K562 (cell line): ENCODE results near the gene PYGO2. TPM values are rescaled to one million over a fixed set of nuclear protein-coding genes. Genes with fewer than 3 reads are reported as not detected.

Experiments
- BRD4 ChIP-seq: fragments of 200-600 bp; sonication (generic); IDR thresholded peaks from 2 replicates; pipeline ENCODE4 v1.6.1; 2017; ENCODE audit warnings: inconsistent platforms
- CHCHD3 ChIP-seq: fragments of 250-450 bp; sonication (Bioruptor Pico); IDR thresholded peaks from 2 replicates; pipeline ENCODE4 v2.1.2; 2022; ENCODE audit warnings: mild to moderate bottlenecking
- CHD2 ChIP-seq: IDR thresholded peaks from 2 replicates; pipeline ENCODE4 v1.6.1; 2011; ENCODE audit warnings: low read depth, low read length
- E2F4 ChIP-seq: sonication (generic); formaldehyde crosslinking; IDR thresholded peaks from 2 replicates; pipeline ENCODE4 v1.8.0; 2022; ENCODE audit warnings: mild to moderate bottlenecking, low read depth, missing genetic modification reagents
- E2F5 ChIP-seq: sonication (generic); formaldehyde crosslinking; IDR thresholded peaks from 2 replicates; pipeline ENCODE4 v1.8.0; 2022; ENCODE audit warnings: mild to moderate bottlenecking, missing genetic modification reagents
- E2F6 ChIP-seq, 2 experiments: IDR thresholded peaks; 2 replicates each; pipeline ENCODE4 v1.6.1; 2011; ENCODE audit warnings: borderline replicate concordance in 1 of 2, control low read depth in 1 of 2, low read depth in 1 of 2, low read length in 1 of 2, mild to moderate bottlenecking in 1 of 2, mixed read lengths in 1 of 2, moderate library complexity in 1 of 2; ENCODE audit not compliant: insufficient read depth in 1 of 2, insufficient read length in 1 of 2, poor library complexity in 1 of 2, severe bottlenecking in 1 of 2; ENCODE audit errors: extremely low read depth in 1 of 2
- ERF ChIP-seq: fragments of 450-650 bp; formaldehyde crosslinking; IDR thresholded peaks from 2 replicates; pipeline ENCODE4 v1.4.0; 2020; ENCODE audit warnings: mild to moderate bottlenecking, mixed read lengths
- FOXK2 ChIP-seq, 2 experiments: fragments of 450-650 bp; IDR thresholded peaks in 1 of 2; conservative IDR thresholded peaks in 1 of 2; 2 replicates each; pipeline ENCODE4 v1.6.1; 2016; ENCODE audit warnings: low read depth in 2 of 2, mild to moderate bottlenecking in 1 of 2
- KDM5B ChIP-seq: fragments of 200-600 bp; sonication (generic); IDR thresholded peaks from 2 replicates; pipeline ENCODE4 v1.6.1; 2012; ENCODE audit warnings: low read depth, mild to moderate bottlenecking, moderate library complexity, low read length, control low read depth, inconsistent platforms; ENCODE audit not compliant: insufficient replicate concordance
- L3MBTL2 ChIP-seq: fragments of 450-650 bp; IDR thresholded peaks from 2 replicates; pipeline ENCODE4 v1.6.1; 2016; ENCODE audit warnings: mild to moderate bottlenecking, moderate library complexity
- MYNN ChIP-seq, 2 experiments: sonication (generic); formaldehyde crosslinking in 1 of 2; IDR thresholded peaks; 2 replicates each; pipeline versions ENCODE4 v1.5.0 to v1.6.1; 2016 to 2020; ENCODE audit warnings: antibody characterized with exemption in 1 of 2, missing genetic modification reagents in 1 of 2
- NR2C2 ChIP-seq, 2 experiments: fragments of 200-800 bp in 1 of 2; sonication (Bioruptor generic) in 1 of 2; sonication (generic) in 1 of 2; formaldehyde crosslinking in 1 of 2; IDR thresholded peaks; 2 replicates each; pipeline versions ENCODE4 v1.6.1 to v1.8.0; 2016 to 2022; ENCODE audit warnings: mild to moderate bottlenecking in 1 of 2, missing compliant biosample characterization in 1 of 2, missing genetic modification characterization in 1 of 2, missing genetic modification reagents in 1 of 2
- POLR2A ChIP-seq: fragments of 450-650 bp; conservative IDR thresholded peaks from 2 replicates; pipeline ENCODE4 v1.6.1; 2016
- RBM22 ChIP-seq: fragments of 200-400 bp; formaldehyde crosslinking; IDR thresholded peaks from 2 replicates; pipeline ENCODE4 v1.6.1; 2018; ENCODE audit warnings: low read length, low read depth; ENCODE audit not compliant: poor library complexity, severe bottlenecking
- STAT5A ChIP-seq: IDR thresholded peaks from 2 replicates; pipeline ENCODE4 v1.6.1; 2012; ENCODE audit warnings: low read length, inconsistent platforms, borderline replicate concordance
- SUPT5H ChIP-seq: fragments of 450-650 bp; IDR thresholded peaks from 2 replicates; pipeline ENCODE4 v1.6.1; 2016
- TAF9B ChIP-seq: fragments of 450-650 bp; IDR thresholded peaks from 2 replicates; pipeline ENCODE4 v1.6.1; 2018; ENCODE audit warnings: mild to moderate bottlenecking; ENCODE audit not compliant: partially characterized antibody
- TCF7 ChIP-seq: sonication (generic); IDR thresholded peaks from 2 replicates; pipeline ENCODE4 v1.6.1; 2016; ENCODE audit warnings: antibody characterized with exemption, borderline replicate concordance
- ZBTB7A ChIP-seq: IDR thresholded peaks from 2 replicates; pipeline ENCODE4 v1.6.1; 2011; ENCODE audit warnings: low read depth, mild to moderate bottlenecking, low read length, moderate library complexity, borderline replicate concordance; ENCODE audit not compliant: control insufficient read depth
- ZNF224 ChIP-seq: sonication (generic); formaldehyde crosslinking; IDR thresholded peaks from 2 replicates; pipeline ENCODE4 v1.8.0; 2022; ENCODE audit warnings: mild to moderate bottlenecking, missing genetic modification reagents
- ZNF263 ChIP-seq: sonication (generic); formaldehyde crosslinking; IDR thresholded peaks from 2 replicates; pipeline ENCODE4 v1.8.0; 2022; ENCODE audit warnings: mild to moderate bottlenecking, missing genetic modification reagents, borderline replicate concordance
- ZNF77 ChIP-seq: fragments of 250-450 bp; sonication (Bioruptor Pico); IDR thresholded peaks from 2 replicates; pipeline ENCODE4 v1.5.0; 2020
- polyA plus RNA-seq, 8 experiments: library from polyadenylated mRNA; depleted of rRNA in 4 of 8; stranded (reverse) in 5 of 8; unstranded in 3 of 8; fragments of >200 nt; fragmentation: Nextera tagmentation in 2 of 8; fragmentation: Illumina TruSeq in 1 of 8; extraction: Ambion mirVana in 2 of 8; extraction: Trizol in 1 of 8; gene quantifications; 2 replicates each; pipeline versions ENCODE4 v1.2.1 to v1.2.3, GENCODE V29; 2011 to 2014; ENCODE audit warnings: inconsistent platforms in 1 of 8, missing spikeins in 1 of 8
- total RNA-seq, 7 experiments: library from RNA; depleted of rRNA in 6 of 7; stranded (reverse); fragments of >200 nt in 6 of 7; fragmentation: Illumina TruSeq in 2 of 7; extraction: Trizol in 2 of 7; gene quantifications; 2 replicates each; pipeline versions ENCODE4 v1.2.1 to v1.2.3, GENCODE V29; 2011 to 2021; ENCODE audit warnings: low replicate concordance in 1 of 7

The PYGO2 gene
- total and polyA plus RNA-seq, 9 of the 15 experiments (the other 6 are each of a cell fraction or from before 2014, with no cell fraction given), result 8.3 to 36.2 (median 18.2) TPM

- TF ChIP-seq E2F4 (peak; percentile 100), NR2C2 (CRISPR knock-in tag; IDR thresholded peaks at IDR 0.05) (peak; percentile 92), NR2C2 (tag; IDR thresholded peaks at IDR 0.05) (peak; percentile 99), TAF9B (peak; percentile 20), FOXK2 (conservative IDR thresholded peaks at IDR 0.05 in 1 of 2, IDR thresholded peaks at IDR 0.05 in 1 of 2; ENCODE audit: low read depth in 2 of 2) (peak; percentile 90; a peak in 1 of 4 replicates), POLR2A (peak; percentile 97), SUPT5H (peak; percentile 97), E2F6 (IDR thresholded peaks at IDR 0.05; ENCODE audit: borderline replicate concordance in 1 of 2, extremely low read depth in 1 of 2, insufficient read depth in 1 of 2, insufficient read length in 1 of 2, low read depth in 1 of 2, low read length in 1 of 2, poor library complexity in 1 of 2, severe bottlenecking in 1 of 2) (peak; percentile 93 to 95), ZNF77 (no peak), CHCHD3 (CRISPR knock-in tag) (no peak), MYNN (IDR thresholded peaks at IDR 0.05) (no peak), MYNN (CRISPR knock-in tag; IDR thresholded peaks at IDR 0.05) (no peak), TCF7 (peak; percentile 83), E2F5 (peak; percentile 84; the same call in 1 of the 2 replicates), ZNF263 (no peak; the same call in 1 of the 2 replicates), STAT5A (no peak), BRD4 (peak; percentile 93), ERF (CRISPR knock-in tag) (0 out of 2 replicates have a peak, but pooled peaks have one; percentile 79), ZBTB7A (peak; percentile 99), CHD2 (peak; percentile 90), L3MBTL2 (peak; percentile 100), KDM5B (peak; percentile 69), RBM22 (no peak), ZNF224 (CRISPR knock-in tag) (no peak)
These were observed 12.7 kb upstream of the PYGO2 start, which contains the start of gene CKS1B (continued) for GRCh38 chr1:154974102-154974807.
